Liver (tissue), 9 donors: ENCODE data around the gene PRRT3. TPM values are rescaled to one million over a fixed set of nuclear protein-coding genes. Genes with fewer than 3 reads are reported as not detected.

Source experiments
- DNase-seq: peaks from one replicate; pipeline ENCODE4 v3.0.0-alpha.2; 2017; ENCODE audit warnings: low spot score
- H3K27ac ChIP-seq, 2 donors: one replicate each; pipeline ENCODE4 v1.7.0; 2013; ENCODE audit warnings: inconsistent platforms in 2 of 2, low read length in 2 of 2, control low read depth in 1 of 2, low read depth in 1 of 2, mild to moderate bottlenecking in 1 of 2
- H3K27me3 ChIP-seq, 4 donors: one replicate each; pipeline versions ENCODE4 v1.6.1 to v1.7.0; 2013; ENCODE audit warnings: low read length in 3 of 4, inconsistent platforms in 1 of 4, mild to moderate bottlenecking in 1 of 4, moderate library complexity in 1 of 4; ENCODE audit not compliant: control insufficient read depth in 4 of 4, insufficient read depth in 4 of 4
- H3K36me3 ChIP-seq, 4 donors: one replicate each; pipeline versions ENCODE4 v1.6.1 to v1.7.0; 2013; ENCODE audit warnings: low read length in 3 of 4, mild to moderate bottlenecking in 3 of 4, low read depth in 1 of 4, moderate library complexity in 1 of 4; ENCODE audit not compliant: control insufficient read depth in 4 of 4, insufficient read depth in 3 of 4
- H3K4me1 ChIP-seq, 4 donors: one replicate each; pipeline versions ENCODE4 v1.6.1 to v1.7.0; 2013; ENCODE audit warnings: low read length in 3 of 4, mild to moderate bottlenecking in 3 of 4, moderate library complexity in 1 of 4; ENCODE audit not compliant: control insufficient read depth in 4 of 4, insufficient read depth in 4 of 4
- H3K4me3 ChIP-seq, 3 donors: one replicate each; pipeline versions ENCODE4 v1.6.1 to v1.7.0; 2013; ENCODE audit warnings: low read length in 3 of 3, control low read depth in 1 of 3, low read depth in 1 of 3, mild to moderate bottlenecking in 1 of 3
- H3K9ac ChIP-seq, 2 donors: one replicate each; pipeline ENCODE4 v1.7.0; 2013; ENCODE audit warnings: low read length in 2 of 2, mild to moderate bottlenecking in 2 of 2, moderate library complexity in 2 of 2, control low read depth in 1 of 2, low read depth in 1 of 2
- H3K9me3 ChIP-seq, 4 donors: one replicate each; pipeline versions ENCODE4 v1.6.1 to v1.7.0; 2013; ENCODE audit warnings: low read length in 3 of 4; ENCODE audit not compliant: control insufficient read depth in 4 of 4
- CTCF ChIP-seq: fragments of 150-350 bp; IDR thresholded peaks from 2 replicates; pipeline ENCODE4 v1.5.1; 2017; ENCODE audit warnings: improper control_type of control experiment, low read depth, low read length; ENCODE audit not compliant: missing input control
- EGR1 ChIP-seq, 2 donors: IDR thresholded peaks; 2 replicates each; pipeline ENCODE4 v1.6.1; 2016 to 2018; ENCODE audit warnings: antibody characterized with exemption in 2 of 2, low read depth in 2 of 2
- FOXA1 ChIP-seq: IDR thresholded peaks from 2 replicates; pipeline ENCODE4 v1.6.1; 2016; ENCODE audit warnings: antibody characterized with exemption
- FOXA2 ChIP-seq: IDR thresholded peaks from 2 replicates; pipeline ENCODE4 v1.6.1; 2016; ENCODE audit warnings: antibody characterized with exemption
- GABPA ChIP-seq, 2 donors: IDR thresholded peaks in 1 of 2; conservative IDR thresholded peaks in 1 of 2; 2 replicates each; pipeline ENCODE4 v1.6.1; 2016; ENCODE audit warnings: antibody characterized with exemption in 2 of 2, mild to moderate bottlenecking in 1 of 2, moderate library complexity in 1 of 2
- HNF4A ChIP-seq, 2 donors: conservative IDR thresholded peaks; 2 replicates each; pipeline ENCODE4 v1.6.1; 2016; ENCODE audit warnings: antibody characterized with exemption in 2 of 2, mild to moderate bottlenecking in 2 of 2
- HNF4G ChIP-seq: IDR thresholded peaks from 2 replicates; pipeline ENCODE4 v1.6.1; 2016; ENCODE audit warnings: antibody characterized with exemption
- JUND ChIP-seq, 2 donors: IDR thresholded peaks; 2 replicates each; pipeline ENCODE4 v1.6.1; 2016; ENCODE audit warnings: antibody characterized with exemption in 2 of 2
- NR2F2 ChIP-seq: IDR thresholded peaks from 2 replicates; pipeline ENCODE4 v1.6.1; 2016; ENCODE audit warnings: antibody characterized with exemption
- RAD21 ChIP-seq, 2 donors: IDR thresholded peaks; 2 replicates each; pipeline ENCODE4 v1.6.1; 2016; ENCODE audit warnings: antibody characterized with exemption in 2 of 2, mild to moderate bottlenecking in 2 of 2
- RXRA ChIP-seq, 2 donors: IDR thresholded peaks; 2 replicates each; pipeline ENCODE4 v1.6.1; 2017 to 2018; ENCODE audit warnings: antibody characterized with exemption in 2 of 2, mild to moderate bottlenecking in 1 of 2
- SP1 ChIP-seq: IDR thresholded peaks from 2 replicates; pipeline ENCODE4 v1.6.1; 2018; ENCODE audit warnings: antibody characterized with exemption, mild to moderate bottlenecking
- TAF1 ChIP-seq: conservative IDR thresholded peaks from 2 replicates; pipeline ENCODE4 v1.6.1; 2016; ENCODE audit warnings: antibody characterized with exemption, mild to moderate bottlenecking
- YY1 ChIP-seq: IDR thresholded peaks from 2 replicates; pipeline ENCODE4 v1.6.1; 2016; ENCODE audit warnings: antibody characterized with exemption, mild to moderate bottlenecking
- WGBS: extraction: QIAGEN DNeasy Blood & Tissue Kit; methylation state at CpG from one replicate; pipeline ENCODE4 v1.1.7; 2013; 5-methylcytosine and 5-hydroxymethylcytosine counted together
- polyA plus RNA-seq, 2 donors: library from polyadenylated mRNA; stranded (reverse) in 1 of 2; unstranded in 1 of 2; fragments of 200-250 nt in 1 of 2; fragments of >200 nt in 1 of 2; fragmentation: Nextera tagmentation in 1 of 2; extraction: Ambion mirVana in 1 of 2; gene quantifications; one replicate each; pipeline versions ENCODE4 v1.2.1 to v1.2.3, GENCODE V29; 2013 to 2015
- total RNA-seq, 2 donors: library from RNA; depleted of rRNA; stranded (reverse); fragments of >200 nt; gene quantifications; one replicate each; pipeline ENCODE4 v1.2.3, GENCODE V29; 2014
- TF ChIP-seq, protein P1 (sequence below): IDR thresholded peaks from 2 replicates; pipeline ENCODE4 v1.6.1; 2016; ENCODE audit warnings: antibody characterized with exemption, mild to moderate bottlenecking
- TF ChIP-seq, protein P2 (sequence below): IDR thresholded peaks from 2 replicates; pipeline ENCODE4 v1.6.1; 2016; ENCODE audit warnings: antibody characterized with exemption
- donor health status: healthy.
- donor health status: healthy.
- donor health status: healthy.
- donor health status: healthy.
- donor health status: healthy.

PRRT3 gene
- total and polyA plus RNA-seq, 4 donors = 0.14 to 0.79 (median 0.24) TPM

DNA sequence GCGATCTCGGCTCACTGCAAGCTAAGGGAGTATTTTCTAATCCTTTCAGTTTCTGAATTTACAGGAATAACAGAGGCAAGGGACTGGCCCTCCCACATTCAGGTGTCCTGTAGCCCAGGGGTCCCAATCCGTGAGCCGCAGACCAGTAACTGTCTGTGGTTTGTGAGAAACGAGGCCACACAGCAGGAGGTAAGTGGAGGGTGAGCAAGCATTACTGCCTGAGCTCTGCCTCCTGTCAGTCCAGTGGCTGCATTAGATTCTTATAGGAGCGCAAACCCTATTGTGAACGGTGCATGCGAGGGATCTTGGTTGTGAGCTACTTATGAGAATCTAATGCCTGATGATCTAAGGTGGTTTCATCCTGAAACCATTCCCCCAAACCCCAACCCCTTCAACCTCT, 40.3 kb downstream of the PRRT3 start:
- TF ChIP-seq, protein P1, sequence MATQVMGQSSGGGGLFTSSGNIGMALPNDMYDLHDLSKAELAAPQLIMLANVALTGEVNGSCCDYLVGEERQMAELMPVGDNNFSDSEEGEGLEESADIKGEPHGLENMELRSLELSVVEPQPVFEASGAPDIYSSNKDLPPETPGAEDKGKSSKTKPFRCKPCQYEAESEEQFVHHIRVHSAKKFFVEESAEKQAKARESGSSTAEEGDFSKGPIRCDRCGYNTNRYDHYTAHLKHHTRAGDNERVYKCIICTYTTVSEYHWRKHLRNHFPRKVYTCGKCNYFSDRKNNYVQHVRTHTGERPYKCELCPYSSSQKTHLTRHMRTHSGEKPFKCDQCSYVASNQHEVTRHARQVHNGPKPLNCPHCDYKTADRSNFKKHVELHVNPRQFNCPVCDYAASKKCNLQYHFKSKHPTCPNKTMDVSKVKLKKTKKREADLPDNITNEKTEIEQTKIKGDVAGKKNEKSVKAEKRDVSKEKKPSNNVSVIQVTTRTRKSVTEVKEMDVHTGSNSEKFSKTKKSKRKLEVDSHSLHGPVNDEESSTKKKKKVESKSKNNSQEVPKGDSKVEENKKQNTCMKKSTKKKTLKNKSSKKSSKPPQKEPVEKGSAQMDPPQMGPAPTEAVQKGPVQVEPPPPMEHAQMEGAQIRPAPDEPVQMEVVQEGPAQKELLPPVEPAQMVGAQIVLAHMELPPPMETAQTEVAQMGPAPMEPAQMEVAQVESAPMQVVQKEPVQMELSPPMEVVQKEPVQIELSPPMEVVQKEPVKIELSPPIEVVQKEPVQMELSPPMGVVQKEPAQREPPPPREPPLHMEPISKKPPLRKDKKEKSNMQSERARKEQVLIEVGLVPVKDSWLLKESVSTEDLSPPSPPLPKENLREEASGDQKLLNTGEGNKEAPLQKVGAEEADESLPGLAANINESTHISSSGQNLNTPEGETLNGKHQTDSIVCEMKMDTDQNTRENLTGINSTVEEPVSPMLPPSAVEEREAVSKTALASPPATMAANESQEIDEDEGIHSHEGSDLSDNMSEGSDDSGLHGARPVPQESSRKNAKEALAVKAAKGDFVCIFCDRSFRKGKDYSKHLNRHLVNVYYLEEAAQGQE = no peak
- TF ChIP-seq RXRA (IDR thresholded peaks at IDR 0.05) (no peak), RAD21 (IDR thresholded peaks at IDR 0.05) (no peak), SP1 (no peak), NR2F2 (no peak), GABPA (IDR thresholded peaks at IDR 0.05 in 1 of 2, conservative IDR thresholded peaks at IDR 0.05 in 1 of 2) (no peak), HNF4G (no peak), FOXA2 (no peak), HNF4A (conservative IDR thresholded peaks at IDR 0.05) (no peak), TAF1 (no peak), CTCF (no peak), JUND (IDR thresholded peaks at IDR 0.05) (no peak), EGR1 (IDR thresholded peaks at IDR 0.05; ENCODE audit: low read depth in 2 of 2) (no peak), FOXA1 (no peak), YY1 (no peak)
- TF ChIP-seq, protein P2, sequence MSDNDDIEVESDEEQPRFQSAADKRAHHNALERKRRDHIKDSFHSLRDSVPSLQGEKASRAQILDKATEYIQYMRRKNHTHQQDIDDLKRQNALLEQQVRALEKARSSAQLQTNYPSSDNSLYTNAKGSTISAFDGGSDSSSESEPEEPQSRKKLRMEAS = no peak
- Histone ChIP-seq H3K9me3 (no peaks in the 10 kb centered on the region), H3K4me1 (peaks cover 23 to 89% (median 70%) of the 10 kb centered on the region in 4 donors), H3K27me3 (no peaks in the 10 kb centered on the region), H3K9ac (no peak overlapping the region), H3K4me3 (no peak overlapping the region), H3K27ac (peak overlapping the region in 1 of 2 donors; percentile 49), H3K36me3 (no peaks in the 10 kb centered on the region)
- WGBS = 79% methylated on average over 8 of the region's 8 CpGs
- DNase-seq = no peak

GRCh38 chr3:9909221-9910013, 42.8 kb downstream of the PRRT3 start:
- H3K27ac ChIP-seq = peak overlapping the region; percentile 9 to 60
- DNase-seq = no peak
- no peaks in the 10 kb centered on the region for H3K27me3 ChIP-seq
- H3K9me3 ChIP-seq = no peaks in the 10 kb centered on the region
- H3K4me3 ChIP-seq = no peak overlapping the region
- no peak overlapping the region for H3K9ac ChIP-seq
- TF ChIP-seq CTCF (no peak), FOXA2 (peak; percentile 39), JUND (IDR thresholded peaks at IDR 0.05) (no peak), FOXA1 (peak; percentile 32), RAD21 (IDR thresholded peaks at IDR 0.05) (peak in 1 of 2 donors; percentile 23), HNF4A (conservative IDR thresholded peaks at IDR 0.05) (peak; percentile 57 to 79), RXRA (IDR thresholded peaks at IDR 0.05) (peak in 1 of 2 donors; percentile 68), SP1 (peak; percentile 56), NR2F2 (peak; percentile 18), HNF4G (no peak), GABPA (IDR thresholded peaks at IDR 0.05 in 1 of 2, conservative IDR thresholded peaks at IDR 0.05 in 1 of 2) (no peak)
- TF ChIP-seq, protein P2 = peak; percentile 68
- TF ChIP-seq, protein P1 = no peak
- WGBS = 46% methylated on average over 7 of the region's 7 CpGs
- peaks cover 13 to 67% (median 56%) of the 10 kb centered on the region in 4 donors for H3K4me1 ChIP-seq
- no peaks in the 10 kb centered on the region for H3K36me3 ChIP-seq
